Gastrocnemius medialis (tissue), 4 donors: ENCODE results near the gene RALBP1. TPM values are rescaled to one million over a fixed set of nuclear protein-coding genes. Genes with fewer than 3 reads are reported as not detected.
"Not testable (repeated sequence)": the region's sequence is repeated elsewhere in the genome, so short reads cannot be mapped to it uniquely, and the experiment has no call there.

Source experiments
- ATAC-seq, 2 donors: fragments of 150-250 bp; one replicate each; pipeline ENCODE4 v1.9.1; 2016
- DNase-seq, 2 donors: peaks; one replicate each; pipeline ENCODE4 v3.0.0-alpha.2; 2019
- H3K27ac ChIP-seq, 4 donors: fragments of 200-600 bp; sonication (generic); 1 replicate in 1 of 4; 2 replicates in 3 of 4; pipeline ENCODE4 v1.5.1; 2016 to 2018; ENCODE audit warnings: mild to moderate bottlenecking in 2 of 4, moderate library complexity in 1 of 4
- H3K27me3 ChIP-seq, 3 donors: fragments of 200-600 bp; sonication (generic) in 2 of 3; 1 replicate in 1 of 3; 2 replicates in 2 of 3; pipeline versions ENCODE4 v1.5.1 to v1.6.0; 2016 to 2019; ENCODE audit warnings: mild to moderate bottlenecking in 1 of 3, moderate library complexity in 1 of 3
- H3K36me3 ChIP-seq, 2 donors: fragments of 200-600 bp; sonication (generic) in 1 of 2; one replicate each; pipeline ENCODE4 v1.5.1; 2017 to 2018
- H3K4me1 ChIP-seq, 2 donors: fragments of 200-600 bp; sonication (generic) in 1 of 2; one replicate each; pipeline ENCODE4 v1.5.1; 2016 to 2017; ENCODE audit warnings: mild to moderate bottlenecking in 2 of 2
- H3K4me3 ChIP-seq, 4 donors: fragments of 200-600 bp; sonication (generic) in 3 of 4; 1 replicate in 1 of 4; 2 replicates in 3 of 4; pipeline ENCODE4 v1.5.1; 2016 to 2019; ENCODE audit warnings: mild to moderate bottlenecking in 2 of 4
- H3K9me3 ChIP-seq, 3 donors: fragments of 200-600 bp; sonication (generic) in 2 of 3; 1 replicate in 1 of 3; 2 replicates in 2 of 3; pipeline ENCODE4 v1.5.1; 2016 to 2019
- CTCF ChIP-seq, 5 experiments: fragments of 450-650 bp in 3 of 5; fragments of 200-600 bp in 2 of 5; sonication (generic) in 2 of 5; IDR thresholded peaks in 4 of 5; conservative IDR thresholded peaks in 1 of 5; 1 replicate in 4 of 5; 2 replicates in 1 of 5; pipeline ENCODE4 v1.5.1; 2016 to 2019; ENCODE audit warnings: antibody characterized with exemption in 5 of 5, mild to moderate bottlenecking in 3 of 5, moderate library complexity in 3 of 5
- POLR2A ChIP-seq, 2 donors: fragments of 450-650 bp; IDR thresholded peaks; one replicate each; pipeline ENCODE4 v1.6.1; 2017; ENCODE audit warnings: antibody characterized with exemption in 2 of 2, mild to moderate bottlenecking in 2 of 2, moderate library complexity in 2 of 2
- in situ Hi-C, 4 donors: fragments of 200-750 bp; cut with MboI; loops; one replicate each; pipeline versions ENCODE4 v1.15.0 to v1.8.0; 2017; ENCODE audit warnings: low sequenced_read_pairs in 4 of 4
- intact Hi-C: fragments of 100-400 bp; cut with DNase I; formaldehyde crosslinking; loops from one replicate; pipeline ENCODE4 v1.15.1; 2023; ENCODE audit warnings: low total_unique reads
- total RNA-seq, 4 donors: library from RNA; depleted of rRNA; stranded (reverse); fragments of >200 nt; gene quantifications; one replicate each; pipeline versions ENCODE4 v1.1.0 to v1.2.3, GENCODE V29; 2016

RALBP1 gene
- total RNA-seq, 4 donors from 2014 or later: 41.5 to 108 (median 78.1) TPM

- Histone ChIP-seq H3K36me3 (peaks cover 0 to 3% of the 10 kb centered on the region in 2 donors), H3K27me3 (no peaks in the 10 kb centered on the region), H3K9me3 (no peaks in the 10 kb centered on the region), H3K4me1 (peaks cover 4 to 11% of the 10 kb centered on the region in 2 donors), H3K27ac (no peak overlapping the region), H3K4me3 (no peak overlapping the region)
- intact Hi-C loops: no loop called here
- no peak for TF ChIP-seq CTCF (IDR thresholded peaks at IDR 0.05 in 4 of 5, conservative IDR thresholded peaks at IDR 0.05 in 1 of 5)
- TF ChIP-seq POLR2A (IDR thresholded peaks at IDR 0.05): no peak
- DNase-seq (no peak), ATAC-seq (no peak)
- in situ Hi-C loops: no loop called here
Measured at GRCh38 chr18:9483526-9483925, 8.2 kb downstream of the RALBP1 start.

GRCh38 chr18:9484856-9485255, 9.5 kb downstream of the RALBP1 start:
- H3K4me3 ChIP-seq, H3K27me3 ChIP-seq, H3K27ac ChIP-seq, ATAC-seq, H3K36me3 ChIP-seq, H3K9me3 ChIP-seq, DNase-seq, intact Hi-C loops, in situ Hi-C loops: not testable (repeated sequence)
- peaks cover 4 to 11% of the 10 kb centered on the region in 2 donors for H3K4me1 ChIP-seq

DNA sequence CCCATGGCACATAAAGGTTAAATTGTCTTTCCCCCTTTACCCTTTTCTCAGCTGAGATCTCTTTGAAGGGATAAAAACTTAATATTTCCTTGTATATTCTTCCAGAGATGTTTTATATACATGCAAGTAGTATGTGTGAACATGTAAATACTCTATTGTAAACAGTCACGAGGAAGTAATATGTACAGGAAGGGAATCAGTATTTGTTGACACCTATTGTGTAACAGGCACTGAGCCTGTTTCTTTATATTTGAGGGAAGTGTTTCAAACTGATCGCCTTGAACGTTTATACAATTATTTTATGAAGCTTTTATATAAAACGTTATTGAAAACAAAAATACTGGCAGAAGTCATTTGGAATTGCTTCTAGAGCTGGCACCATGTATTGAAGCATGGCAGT, 13.2 kb downstream of the RALBP1 start:
- no peak overlapping the region for H3K27ac ChIP-seq
- TF ChIP-seq CTCF (IDR thresholded peaks at IDR 0.05 in 4 of 5, conservative IDR thresholded peaks at IDR 0.05 in 1 of 5) (no peak), POLR2A (IDR thresholded peaks at IDR 0.05) (no peak)
- peaks cover 4% of the 10 kb centered on the region in 2 donors for H3K4me1 ChIP-seq
- in situ Hi-C loops: no loop called here
- H3K4me3 ChIP-seq: no peak overlapping the region
- H3K27me3 ChIP-seq: no peaks in the 10 kb centered on the region
- DNase-seq: no peak
- intact Hi-C loops: no loop called here
- no peaks in the 10 kb centered on the region for H3K9me3 ChIP-seq
- ATAC-seq: no peak
- H3K36me3 ChIP-seq: no peaks in the 10 kb centered on the region

GRCh38 chr18:9494778-9495331, 19.5 kb downstream of the RALBP1 start:
- Histone ChIP-seq H3K27ac (no peak overlapping the region), H3K36me3 (no peaks in the 10 kb centered on the region), H3K4me1 (peaks cover 0 to 6% of the 10 kb centered on the region in 2 donors), H3K9me3 (no peaks in the 10 kb centered on the region), H3K27me3 (no peaks in the 10 kb centered on the region), H3K4me3 (no peak overlapping the region)
- intact Hi-C loops (no loop called here), in situ Hi-C loops (no loop called here)
- no peak for ATAC-seq
- TF ChIP-seq POLR2A (IDR thresholded peaks at IDR 0.05): no peak
- TF ChIP-seq CTCF (IDR thresholded peaks at IDR 0.05 in 4 of 5, conservative IDR thresholded peaks at IDR 0.05 in 1 of 5): no peak
- no peak for DNase-seq

DNA sequence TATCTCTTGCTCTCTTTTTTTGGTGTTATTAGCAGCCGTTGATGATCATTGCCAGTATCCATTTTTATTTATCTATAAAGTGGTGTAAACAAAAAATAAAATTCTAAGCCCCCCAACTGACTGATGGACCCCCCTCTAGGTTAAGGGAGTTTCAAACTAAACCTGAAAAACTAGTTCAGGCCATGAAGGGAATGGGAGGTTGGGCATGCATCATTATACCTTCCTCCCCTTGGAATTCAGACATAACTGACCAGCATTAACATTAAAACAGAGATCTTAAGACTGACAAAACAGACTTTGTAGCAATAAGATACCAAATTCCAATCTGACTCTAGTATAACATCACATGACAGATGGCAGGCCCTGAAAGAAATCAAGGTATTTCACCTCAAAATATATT, 20.2 kb downstream of the RALBP1 start:
- no peak for TF ChIP-seq POLR2A (IDR thresholded peaks at IDR 0.05)
- TF ChIP-seq CTCF (IDR thresholded peaks at IDR 0.05 in 4 of 5, conservative IDR thresholded peaks at IDR 0.05 in 1 of 5): no peak
- Histone ChIP-seq H3K4me1 (peaks cover 0 to 6% of the 10 kb centered on the region in 2 donors), H3K9me3 (no peaks in the 10 kb centered on the region), H3K27me3 (no peaks in the 10 kb centered on the region), H3K36me3 (no peaks in the 10 kb centered on the region), H3K4me3 (no peak overlapping the region), H3K27ac (no peak overlapping the region)
- ATAC-seq: no peak
- in situ Hi-C loops: no loop called here
- no peak for DNase-seq
- intact Hi-C loops: no loop called here
